GM12873 (cell line): ENCODE results near the gene SFI1.

Experiments
- TF ChIP-seq, protein P1 (sequence below): IDR thresholded peaks from 2 replicates; pipeline ENCODE4 v1.5.1; 2012; ENCODE audit warnings: low read depth, mild to moderate bottlenecking, moderate library complexity, low read length, control low read depth; ENCODE audit not compliant: insufficient read depth; ENCODE audit errors: missing control alignments

The SFI1 gene

DNA sequence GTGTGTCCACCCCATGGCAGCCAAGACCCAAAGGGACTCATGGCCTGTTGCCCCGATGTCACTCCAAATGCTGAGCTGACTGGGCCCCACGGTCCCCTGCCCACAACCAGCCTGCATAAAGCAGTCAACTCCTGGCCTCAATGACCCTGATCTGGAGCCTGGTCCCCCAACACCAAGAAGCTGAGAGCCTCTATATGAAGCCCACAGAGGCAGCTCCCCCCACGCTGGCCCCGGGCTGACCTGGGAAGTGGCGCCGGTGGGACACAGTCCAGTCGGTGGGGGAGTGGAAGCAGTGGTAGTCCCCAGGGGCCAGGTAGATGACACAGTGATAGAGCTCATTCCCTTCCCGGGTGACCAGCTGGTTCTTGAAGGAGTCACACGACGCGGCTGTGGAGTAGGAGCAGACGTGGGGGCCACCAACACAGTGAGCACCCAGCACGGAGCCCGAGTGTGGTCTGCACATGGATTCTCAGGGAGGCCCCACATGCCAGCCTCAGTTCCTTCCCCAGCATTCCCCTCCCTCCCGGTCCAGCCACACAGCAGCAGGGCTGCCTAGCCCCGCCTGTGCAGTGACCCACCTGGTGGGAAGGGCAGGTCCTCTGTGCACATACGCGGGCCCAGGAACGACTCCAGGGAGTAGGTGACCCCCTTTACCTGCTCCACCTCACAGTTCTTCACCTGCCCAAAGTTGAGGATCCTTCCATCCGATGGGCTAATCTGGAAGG lies 124.6 kb downstream of the SFI1 start:
- TF ChIP-seq, protein P1, sequence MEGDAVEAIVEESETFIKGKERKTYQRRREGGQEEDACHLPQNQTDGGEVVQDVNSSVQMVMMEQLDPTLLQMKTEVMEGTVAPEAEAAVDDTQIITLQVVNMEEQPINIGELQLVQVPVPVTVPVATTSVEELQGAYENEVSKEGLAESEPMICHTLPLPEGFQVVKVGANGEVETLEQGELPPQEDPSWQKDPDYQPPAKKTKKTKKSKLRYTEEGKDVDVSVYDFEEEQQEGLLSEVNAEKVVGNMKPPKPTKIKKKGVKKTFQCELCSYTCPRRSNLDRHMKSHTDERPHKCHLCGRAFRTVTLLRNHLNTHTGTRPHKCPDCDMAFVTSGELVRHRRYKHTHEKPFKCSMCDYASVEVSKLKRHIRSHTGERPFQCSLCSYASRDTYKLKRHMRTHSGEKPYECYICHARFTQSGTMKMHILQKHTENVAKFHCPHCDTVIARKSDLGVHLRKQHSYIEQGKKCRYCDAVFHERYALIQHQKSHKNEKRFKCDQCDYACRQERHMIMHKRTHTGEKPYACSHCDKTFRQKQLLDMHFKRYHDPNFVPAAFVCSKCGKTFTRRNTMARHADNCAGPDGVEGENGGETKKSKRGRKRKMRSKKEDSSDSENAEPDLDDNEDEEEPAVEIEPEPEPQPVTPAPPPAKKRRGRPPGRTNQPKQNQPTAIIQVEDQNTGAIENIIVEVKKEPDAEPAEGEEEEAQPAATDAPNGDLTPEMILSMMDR = no peak

DNA sequence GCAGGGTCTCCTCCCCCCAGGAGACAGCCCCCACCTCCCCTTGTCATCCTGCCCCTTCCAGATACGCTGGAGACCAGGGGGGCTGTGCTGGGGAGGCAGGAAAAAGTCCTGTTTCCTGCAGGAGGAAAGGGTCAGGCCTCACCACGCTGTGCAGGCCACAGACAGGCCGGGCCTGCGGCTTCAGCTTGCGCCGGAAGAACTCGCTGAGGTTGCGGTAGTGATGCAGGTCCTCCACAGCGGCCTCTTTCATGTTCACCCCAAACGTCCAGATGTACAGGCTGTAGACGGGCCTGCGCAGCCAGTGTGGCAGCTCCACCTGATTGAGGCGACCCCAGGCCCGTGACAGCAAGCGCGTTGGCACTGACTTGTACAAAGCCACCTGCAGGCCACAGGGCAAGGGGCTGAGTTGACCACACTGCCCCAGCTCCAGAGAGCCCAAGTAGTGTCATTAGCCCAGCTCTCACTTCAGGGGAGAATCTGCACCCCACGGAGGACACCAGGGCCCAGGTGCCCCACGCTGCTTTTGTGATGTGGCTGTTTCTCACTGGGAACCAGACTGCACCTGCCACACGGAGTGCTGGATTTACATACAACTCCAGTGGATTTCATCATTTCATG lies 125.3 kb downstream of the SFI1 start:
- TF ChIP-seq, protein P1 = no peak

DNA sequence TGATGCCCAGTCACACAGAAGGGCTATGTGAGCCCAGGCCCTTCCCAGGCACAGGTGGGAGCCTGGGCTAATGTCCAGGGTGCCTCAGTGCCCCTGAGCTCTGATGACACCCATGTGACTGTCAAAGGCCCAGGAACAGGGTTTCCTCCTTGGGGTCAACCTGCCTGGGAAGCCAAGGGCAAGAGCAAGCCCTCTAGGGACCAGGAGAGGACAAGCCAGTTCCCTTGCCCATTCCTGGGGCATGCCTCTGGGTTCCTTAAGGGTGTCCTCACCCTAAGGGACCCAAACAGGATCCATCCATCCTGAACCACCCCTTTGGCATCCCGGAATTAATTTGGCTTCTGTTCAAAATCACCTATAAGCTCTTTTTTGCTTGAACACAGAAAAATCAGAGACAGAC lies 126.6 kb downstream of the SFI1 start:
- TF ChIP-seq, protein P1 = no peak

- TF ChIP-seq, protein P1 = no peak
Observed at GRCh38 chr22:31623592-31624304, 127.4 kb downstream of the SFI1 start.

DNA sequence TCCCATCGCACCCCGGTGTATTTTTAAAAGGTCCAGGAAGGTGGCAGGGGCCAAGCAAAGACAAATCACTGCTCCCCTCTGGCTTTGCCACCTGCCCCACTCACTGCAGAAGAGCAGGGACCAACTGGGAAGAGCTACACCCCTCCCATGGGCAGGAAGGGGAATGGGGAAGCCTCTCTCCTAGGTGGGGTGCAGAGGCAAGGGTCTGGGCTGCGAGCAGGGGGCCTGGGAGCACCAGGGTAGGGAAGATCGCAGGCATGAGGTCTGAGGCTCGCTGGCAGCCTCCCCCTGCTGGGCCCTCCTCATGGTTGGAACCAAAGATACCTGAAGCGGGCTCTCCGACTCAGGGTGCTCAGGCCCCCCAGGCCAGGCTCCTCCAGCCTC lies 128.9 kb downstream of the SFI1 start:
- TF ChIP-seq, protein P1 = no peak

GRCh38 chr22:31625661-31626426 lies 129.5 kb downstream of the SFI1 start:
- TF ChIP-seq, protein P1 = no peak

GRCh38 chr22:31626427-31627150 lies 130.3 kb downstream of the SFI1 start:
- TF ChIP-seq, protein P1 = no peak
